Hematopoietic multipotent progenitor cell treated with erythropoietin and hydrocortisone succinate and interleukin-3 and kit ligand, for 8 days (in vitro differentiated cells): Measurements from ENCODE around the gene RAD21L1.

ENCODE experiments used
- DNase-seq: peaks from one replicate; pipeline ENCODE4 v3.0.0-alpha.2; 2015

Gene RAD21L1

DNA sequence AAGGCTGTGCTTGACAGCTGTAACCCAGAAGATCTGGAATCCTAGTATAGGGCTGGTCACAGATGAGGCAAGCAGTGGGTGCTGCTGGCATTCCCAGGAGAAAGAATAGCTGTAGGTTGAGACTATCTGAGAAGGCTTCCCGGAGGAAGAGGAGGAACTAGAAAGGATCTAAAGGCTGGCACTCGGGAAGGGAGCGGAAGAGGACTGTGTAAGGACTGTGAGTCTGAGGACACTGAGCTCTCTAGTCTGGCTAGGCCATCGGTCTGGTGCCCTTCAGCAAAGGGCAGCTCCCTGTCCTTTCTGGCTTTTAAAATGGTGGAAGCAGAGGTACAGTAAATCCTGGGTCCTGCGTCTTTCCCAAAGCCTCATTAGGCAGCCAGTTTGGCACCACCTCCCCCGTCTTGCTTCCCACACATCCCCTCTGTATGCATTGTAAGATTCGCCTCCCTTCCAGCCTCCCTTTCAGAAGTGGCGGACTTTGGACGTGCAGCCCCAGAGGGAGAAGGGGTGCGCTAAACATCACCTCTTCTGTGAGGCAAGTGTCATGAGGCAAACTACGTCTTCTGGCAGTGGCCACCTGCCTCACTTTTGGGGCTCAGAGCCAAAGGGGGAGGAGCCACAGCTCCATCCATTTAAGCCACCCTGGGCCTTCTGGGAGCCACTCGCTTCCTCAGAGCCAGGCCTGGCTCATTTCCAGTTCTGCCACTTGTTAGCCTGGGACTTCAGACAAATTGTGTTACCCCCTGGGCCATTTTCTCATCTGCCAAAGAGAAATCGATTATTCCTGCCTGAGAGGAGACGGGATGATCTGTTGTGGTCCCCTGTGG, 48.9 kb downstream of the RAD21L1 start:
- no peak for DNase-seq

DNA sequence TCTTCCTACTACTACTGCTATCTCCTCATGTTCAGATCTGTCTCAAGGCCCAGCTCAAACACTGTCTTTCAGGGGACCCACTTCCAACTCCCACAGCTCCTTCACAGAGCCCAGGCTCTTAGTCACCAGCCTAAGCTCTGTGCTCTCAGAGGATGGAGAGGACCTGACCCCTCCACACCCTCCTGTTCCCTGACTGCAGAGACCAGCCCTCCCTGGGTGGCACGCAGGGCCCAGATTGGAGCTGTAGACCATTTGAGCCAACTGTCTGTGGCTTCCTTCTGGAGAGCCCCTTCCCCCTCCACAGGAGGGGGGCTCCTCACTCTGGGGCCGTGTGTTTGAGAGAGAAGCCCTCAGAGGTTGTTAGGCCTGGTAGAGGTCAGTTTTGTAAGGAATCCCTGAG, 50.1 kb downstream of the RAD21L1 start:
- DNase-seq: no peak

DNA sequence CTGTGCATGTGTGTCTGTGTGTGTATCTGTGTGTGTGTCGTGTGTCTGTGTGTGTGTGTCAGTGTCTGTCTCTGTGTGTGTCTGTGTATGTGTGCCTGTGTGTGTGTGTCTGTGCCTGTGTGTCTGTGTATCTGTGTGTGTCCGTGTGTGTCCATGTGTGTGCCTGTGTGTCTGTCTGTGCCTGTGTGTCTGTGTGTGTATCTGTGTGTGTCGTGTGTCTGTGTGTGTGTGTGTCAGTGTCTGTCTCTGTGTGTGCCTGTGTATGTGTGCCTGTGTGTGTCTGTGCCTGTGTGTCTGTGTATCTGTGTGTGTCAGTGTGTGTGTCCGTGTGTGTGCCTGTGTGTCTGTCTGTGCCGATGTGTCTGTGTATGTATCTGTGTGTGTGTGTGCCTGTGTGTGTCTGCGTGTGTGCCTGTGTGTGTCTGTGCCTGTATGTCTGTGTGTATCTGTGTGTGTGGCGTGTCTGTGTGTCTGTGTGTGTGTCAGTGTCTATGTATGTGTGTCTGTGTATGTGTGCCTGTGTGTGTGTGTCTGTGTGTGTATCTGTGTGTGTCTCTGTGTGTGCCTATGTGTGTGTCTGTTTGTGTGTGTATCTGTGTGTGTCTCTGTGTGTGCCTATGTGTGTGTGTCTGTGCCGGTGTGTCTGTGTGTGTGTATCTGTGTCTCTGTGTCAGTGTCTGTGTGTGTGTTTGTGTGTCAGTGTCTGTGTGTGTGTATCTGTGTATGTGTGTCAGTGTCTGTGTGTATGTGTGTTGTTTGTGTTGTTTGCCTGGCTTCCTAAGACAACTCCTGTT, 51.9 kb downstream of the RAD21L1 start:
- no peak for DNase-seq

DNA sequence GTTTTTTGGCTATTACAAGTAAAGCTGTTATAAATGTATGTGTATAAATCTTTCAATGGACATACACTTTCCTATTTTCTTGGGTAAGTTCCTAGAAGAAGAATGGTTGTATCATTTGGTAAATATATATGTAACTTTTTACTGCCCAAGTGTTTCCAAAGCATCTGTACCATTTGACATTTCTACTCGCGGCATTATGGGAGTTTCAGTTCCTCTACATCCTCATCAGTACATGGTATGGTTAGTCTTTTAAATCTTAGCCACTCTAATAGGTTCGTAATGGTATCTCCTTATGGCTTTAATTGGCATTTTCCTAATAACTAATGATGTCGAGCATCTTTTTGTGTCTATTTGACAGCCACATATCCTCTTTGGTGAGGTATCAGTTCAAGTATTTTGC, 53.1 kb downstream of the RAD21L1 start:
- DNase-seq: no peak

DNA sequence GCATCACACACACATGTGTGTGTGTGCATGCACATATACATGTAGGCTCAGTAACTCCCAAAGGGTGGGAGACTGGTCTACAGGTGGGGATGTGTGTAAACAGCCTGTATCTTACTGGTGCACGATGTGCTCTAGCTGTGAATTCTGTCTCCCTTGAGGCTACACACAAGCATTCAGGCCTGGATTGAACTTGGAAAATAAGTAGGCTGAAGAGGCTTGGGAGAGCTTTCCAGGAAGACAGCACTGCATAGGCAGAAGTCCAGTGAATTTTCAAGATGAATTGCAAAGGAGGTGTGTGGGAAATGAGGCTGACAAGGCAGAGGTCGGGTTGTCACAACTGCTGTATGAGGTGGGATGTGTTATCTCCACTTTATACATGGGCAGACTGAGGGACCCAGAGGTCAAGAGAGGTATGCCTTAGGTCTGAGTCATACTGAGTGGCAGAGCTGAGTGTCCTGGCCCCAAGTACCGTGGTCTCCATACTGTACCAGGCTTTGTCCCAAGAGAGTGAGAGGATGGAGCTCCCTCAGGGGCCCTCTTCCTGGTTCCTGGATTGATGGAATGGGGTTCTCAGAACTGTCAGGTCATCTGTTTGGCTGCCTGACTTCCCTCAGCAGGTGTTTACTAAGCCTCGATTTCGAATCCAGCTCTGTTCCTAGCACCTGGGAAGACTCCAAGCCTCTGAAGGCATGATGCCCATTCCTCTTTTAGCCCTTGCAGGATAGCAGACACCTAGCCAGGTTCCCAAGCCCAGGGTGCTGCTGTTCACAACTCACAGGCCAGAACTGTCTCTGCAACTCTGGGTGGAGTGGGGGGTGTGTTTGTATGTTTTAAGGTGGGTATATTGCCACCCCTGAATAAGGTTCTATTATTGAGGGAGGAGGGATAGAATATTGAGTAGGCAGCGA, 54.6 kb downstream of the RAD21L1 start:
- no peak for DNase-seq

DNA sequence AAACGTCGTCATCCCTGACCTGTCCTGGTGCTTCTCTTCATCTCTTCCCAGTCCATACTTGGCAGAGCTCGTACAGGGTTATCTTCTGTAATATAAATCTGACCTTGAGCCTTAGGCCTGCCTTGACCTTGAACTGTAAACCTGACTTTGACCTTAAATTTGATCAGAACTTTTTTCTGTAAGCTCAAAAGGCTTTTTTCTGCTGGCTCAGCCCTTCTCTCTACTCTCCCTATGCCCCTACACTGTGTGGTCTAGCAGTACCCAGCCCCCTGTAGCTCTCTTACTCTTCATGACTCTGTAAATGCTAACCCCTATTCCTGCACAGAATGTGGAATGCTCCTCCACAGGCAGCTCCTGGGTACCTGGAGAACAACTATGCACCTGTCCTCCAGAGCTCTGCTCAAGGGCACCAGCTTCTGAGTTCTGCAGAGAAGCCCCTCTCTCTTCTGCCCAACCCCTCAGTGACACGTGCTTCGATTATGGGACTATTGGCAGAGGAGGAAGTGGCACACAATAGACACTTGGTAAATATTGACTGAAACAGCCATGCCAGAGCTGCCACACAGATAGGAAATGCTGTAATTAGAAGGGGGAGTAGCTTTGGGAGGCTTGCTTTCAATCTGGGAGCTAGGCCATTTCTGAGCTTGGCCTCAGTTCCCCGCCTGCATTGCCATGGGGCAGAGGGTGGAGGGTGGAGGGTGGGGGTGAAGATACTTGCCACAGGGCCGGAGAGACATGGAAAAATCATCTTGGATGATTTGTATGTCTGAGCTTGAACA, 55.6 kb downstream of the RAD21L1 start:
- DNase-seq: no peak

DNA sequence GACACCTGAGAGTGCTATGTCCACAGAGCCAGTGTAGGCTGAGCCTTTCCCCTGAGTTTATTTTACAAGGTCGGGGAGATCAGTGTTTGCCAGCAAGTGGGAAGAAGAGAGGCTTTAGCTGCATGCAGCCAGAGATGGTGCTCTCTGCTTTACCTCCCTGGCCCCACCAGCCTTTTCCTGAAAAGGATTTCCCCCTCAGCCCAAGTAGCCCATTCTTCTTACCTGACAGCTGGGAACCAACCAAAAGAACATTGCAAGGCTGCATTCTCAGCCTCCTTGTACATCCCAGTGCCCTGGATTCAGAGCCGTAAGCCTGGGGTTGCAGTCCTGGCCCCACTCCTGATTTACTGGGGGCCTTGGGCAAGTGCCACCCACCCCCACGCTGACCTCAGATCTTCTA, 57.1 kb downstream of the RAD21L1 start:
- DNase-seq: no peak

DNA sequence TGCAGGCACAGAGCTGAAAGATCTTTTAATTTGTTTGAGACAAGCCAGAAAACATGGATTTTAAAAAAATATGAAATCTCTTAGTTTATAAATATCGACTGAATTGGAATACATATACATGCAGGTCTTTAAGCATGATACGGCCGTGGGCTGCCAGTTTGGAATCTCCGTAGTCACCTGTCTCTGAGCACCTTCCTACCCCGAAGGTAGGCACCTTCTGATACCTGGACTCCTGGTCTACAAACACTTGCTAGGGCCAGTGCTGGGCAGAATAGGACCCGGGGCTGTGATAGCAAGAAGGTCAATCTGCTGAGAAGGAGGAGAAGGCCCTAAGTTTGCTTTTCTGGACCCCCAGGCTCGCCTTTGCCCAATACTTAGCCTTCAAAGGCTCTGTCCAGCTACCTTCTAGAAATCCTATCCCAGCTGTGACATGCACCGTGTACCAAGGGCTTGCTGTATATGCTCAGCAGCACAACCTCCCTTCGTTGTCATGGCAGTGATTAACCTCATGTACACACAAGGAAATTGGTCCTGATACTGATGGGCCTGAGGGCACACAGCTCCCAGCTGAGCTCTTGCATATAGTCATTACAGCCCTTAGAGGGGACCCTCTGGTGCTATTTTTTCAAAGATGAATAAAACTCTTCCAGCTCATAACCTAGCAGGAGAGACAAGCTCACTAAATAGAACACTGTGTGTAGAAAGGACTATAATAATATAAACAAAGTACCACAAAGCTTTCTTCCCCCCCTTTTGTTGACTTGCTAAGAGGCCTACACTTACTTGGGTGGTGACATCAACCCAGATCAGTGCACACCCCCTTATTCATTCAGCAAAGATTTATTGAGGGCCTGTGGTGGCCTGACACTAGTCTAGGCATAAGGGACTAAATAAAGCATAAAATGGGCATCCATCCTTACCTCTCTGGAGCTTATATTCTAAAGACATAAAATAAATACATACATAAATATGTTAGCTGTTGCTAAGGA, 58.0 kb downstream of the RAD21L1 start:
- no peak for DNase-seq

DNA sequence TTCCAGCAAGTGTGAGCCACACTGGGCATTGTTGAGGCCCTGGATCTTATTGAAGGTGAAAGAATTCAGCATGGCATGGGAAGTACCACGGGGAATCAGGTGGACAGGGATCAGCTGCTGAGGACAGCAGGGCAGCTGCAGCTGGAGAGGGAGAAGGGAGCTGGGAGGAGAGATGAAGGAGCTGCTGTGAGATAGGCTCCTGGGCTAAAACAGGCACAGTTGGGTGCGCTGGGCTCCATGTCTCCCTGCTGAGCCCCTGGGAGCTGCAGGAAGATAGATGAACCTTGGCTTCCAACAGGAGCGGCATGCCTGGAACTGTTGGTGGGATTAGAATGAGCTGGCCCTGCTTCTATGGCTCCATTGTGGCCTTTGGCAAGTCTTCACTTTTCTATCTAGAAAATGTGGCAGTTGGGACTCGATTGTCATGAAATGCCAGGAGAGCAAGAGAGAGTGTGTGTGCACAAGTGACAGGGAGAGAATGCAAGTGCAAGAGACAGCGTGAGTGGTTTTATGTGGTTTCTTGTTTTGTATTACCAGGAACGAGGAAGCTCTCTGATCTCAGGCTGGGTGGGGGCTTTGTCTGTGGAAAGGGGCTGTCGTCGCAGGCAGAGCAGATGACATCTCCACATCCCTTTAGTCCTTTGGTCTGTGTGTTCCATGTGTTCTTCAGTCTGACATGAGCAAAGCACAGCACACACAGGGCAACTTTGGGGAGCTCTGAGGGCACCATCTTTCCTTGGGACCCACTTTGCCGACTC, 60.6 kb downstream of the RAD21L1 start:
- DNase-seq: no peak

DNA sequence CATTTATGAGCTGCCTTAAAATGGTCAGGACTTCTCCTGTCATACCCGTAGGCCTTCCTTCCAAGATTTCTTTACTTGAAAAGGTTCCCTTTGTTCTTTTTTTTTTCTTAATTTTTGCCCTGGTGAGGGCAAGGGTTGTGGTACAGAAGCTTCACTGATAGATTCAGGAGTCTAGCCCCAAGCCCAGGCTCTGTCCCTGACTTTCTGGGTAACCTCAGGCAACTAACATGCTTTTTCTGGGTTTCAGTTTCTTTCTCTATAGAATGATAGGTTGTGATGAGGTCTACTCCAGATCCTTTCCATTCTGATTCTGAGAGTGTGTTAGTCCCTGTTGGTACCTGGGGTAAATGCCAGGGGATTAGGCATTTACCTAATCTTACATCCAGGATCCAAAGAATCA, 61.5 kb downstream of the RAD21L1 start:
- no peak for DNase-seq

DNA sequence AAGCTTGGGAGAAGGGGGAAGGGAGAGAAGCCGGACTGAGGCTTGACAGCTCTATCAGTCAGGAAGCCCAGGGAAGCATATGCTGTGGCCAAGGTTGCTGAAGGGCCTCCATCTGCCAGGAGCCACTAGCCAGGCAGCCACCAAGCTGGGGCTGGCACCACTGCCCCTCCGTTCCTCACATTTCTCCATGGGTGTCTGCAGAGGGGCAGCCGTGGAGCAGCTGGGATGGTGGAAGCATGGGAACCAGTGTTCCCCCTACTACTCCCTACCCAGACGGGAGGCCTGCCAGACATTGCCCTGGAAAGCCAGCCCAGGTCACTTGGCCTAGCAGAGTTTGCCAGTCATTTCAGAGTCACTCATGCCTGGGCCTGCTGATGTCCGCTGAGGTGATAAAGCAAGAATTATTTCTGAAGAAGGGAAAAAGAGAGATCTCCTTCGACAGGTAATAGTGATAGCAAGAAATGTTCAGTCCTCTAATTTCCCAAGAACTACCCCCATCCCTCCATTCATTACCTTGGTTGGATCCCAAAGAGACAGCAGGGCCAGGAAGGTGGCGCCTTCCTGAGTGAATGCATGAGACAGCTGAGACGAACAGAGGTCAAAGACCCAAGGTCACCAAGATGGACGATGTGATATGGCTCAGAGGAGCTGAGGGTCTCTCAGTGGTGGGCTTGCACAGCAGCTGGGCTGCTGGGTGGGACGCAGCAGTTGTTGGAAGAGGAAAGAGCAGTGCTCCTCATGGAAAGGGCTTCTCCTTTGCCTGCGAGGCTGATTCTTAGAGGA, 62.1 kb downstream of the RAD21L1 start:
- DNase-seq: no peak

DNA sequence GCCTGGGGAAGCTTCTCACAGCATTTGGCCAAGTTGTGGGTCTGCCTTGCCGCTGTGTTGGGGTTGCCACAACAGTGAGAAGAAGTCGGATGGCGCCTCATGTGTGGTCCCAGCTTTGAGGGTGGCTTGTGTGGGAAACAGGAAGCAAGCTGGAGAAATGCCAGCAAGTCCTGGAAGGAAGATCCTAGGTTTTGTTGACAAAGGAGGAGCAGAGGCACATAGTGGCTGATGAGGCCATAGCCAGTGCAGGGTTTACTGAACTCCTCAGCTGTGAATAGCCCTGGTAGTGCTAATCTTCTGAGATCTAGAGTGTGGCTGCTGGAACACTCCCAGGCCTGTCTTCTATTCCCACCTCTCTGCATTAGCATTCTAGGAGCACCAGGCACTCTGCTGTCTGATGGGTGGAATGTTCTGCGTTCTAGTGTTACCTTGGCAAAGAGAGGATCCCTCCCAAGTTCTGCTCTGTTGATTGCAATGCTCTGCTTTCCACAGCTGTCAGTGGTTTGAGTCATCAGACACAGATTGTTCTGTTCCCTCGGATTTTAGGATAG, 65.4 kb downstream of the RAD21L1 start:
- DNase-seq: no peak

DNA sequence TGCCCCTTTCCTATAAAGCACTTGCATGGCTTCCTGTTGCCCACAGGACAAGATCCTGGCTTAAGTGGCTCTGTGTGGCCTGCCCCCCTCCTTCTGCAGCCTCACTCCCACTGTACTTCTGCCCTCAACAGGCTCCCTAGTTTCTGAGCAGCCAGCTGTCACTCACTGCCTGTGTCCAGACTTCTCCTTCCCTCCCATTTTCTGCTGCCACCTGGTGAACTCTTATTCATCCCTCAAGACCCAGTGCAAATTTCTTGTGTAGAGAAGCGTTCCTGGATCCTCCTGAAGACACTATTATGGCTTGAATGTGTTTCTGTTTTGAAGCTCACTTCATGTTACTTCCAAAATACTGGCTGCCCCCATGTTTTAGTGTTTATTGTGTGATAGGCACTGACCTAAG, 66.8 kb downstream of the RAD21L1 start:
- no peak for DNase-seq

DNA sequence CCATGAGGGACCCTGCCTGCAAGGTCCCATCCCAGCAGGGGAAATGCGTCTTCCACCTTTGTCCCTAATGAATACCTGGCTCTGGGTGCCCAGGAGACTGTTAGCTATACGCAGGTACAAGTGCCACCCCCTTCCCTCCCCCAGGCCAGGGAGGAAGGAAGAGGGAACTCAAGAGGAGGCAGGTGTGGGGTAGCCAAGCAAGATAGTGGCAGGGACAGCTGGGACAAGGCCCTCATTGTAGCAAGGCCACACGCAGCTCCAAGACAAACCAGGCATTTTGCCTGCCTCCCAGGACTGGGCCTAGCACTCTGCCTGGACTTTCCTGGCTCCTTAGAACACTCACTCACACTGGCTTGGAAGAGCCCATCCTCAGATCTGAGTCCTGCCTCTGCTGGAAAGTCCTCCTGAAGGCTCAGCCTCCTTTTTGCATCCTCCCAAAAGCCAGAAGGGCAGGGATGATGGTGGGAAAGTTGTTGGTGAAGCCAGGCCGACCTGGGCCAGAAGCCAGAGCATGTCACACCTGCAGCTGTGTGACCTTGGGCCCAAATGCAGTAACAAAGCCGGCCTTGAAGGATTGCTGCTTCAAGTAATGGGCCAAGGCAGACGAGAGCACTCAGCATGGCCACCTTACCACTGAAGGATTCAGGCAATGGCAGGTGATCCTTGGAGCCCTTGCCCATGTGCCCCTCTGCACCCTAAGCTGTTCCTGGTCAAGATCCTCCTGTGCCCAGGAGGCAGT, 68.0 kb downstream of the RAD21L1 start:
- no peak for DNase-seq

DNA sequence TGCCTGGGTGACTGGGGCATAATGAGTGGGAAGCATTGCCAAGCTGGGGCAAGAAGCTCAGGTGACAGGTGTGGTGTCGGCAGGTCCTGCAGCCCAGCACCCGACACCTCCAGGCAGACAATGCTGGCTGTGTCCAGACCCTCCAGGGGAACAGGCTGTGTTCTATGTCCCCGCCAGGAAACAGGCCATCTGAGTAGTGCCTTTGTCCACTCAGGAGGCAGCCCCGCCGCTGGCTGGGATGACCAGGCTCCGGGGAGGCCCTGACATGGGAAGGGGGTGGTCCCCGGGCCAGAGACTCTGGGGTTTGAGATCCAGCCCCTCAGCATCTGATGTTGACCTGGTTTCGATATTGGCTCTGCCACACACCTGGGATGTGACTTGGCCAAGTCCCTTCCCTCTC, 68.7 kb downstream of the RAD21L1 start:
- no peak for DNase-seq

DNA sequence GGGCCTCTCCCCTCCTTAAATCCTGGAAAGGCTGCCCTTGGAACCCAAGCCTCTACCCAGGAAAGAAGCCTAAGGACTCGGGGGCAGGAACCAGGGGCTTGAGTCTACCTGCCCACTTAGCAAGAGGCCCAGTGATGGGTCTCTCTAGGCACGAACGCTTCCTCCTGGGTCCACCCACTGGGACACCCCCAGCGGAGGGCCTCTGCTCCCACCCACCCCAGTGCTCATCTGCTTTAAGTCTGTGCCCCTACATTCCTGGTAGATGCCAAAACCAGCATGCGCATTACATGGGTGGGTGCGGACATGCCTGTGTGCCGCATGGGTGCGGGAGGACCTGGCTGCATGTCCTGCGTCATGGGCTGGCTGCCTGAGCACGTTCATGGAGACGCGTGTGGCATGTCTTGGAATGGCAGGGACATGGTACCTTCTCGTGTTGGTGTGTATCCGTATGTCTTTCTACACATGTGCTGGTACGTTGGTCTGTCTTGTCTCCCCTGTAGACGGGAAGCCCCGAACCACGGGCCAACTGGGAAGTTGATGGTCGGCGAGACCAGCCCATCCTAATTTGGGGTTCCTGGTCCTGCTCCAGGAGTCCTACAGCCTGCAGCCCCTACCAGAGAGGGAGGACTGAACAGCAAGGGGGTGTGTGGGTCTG, 69.6 kb downstream of the RAD21L1 start:
- DNase-seq: no peak

DNA sequence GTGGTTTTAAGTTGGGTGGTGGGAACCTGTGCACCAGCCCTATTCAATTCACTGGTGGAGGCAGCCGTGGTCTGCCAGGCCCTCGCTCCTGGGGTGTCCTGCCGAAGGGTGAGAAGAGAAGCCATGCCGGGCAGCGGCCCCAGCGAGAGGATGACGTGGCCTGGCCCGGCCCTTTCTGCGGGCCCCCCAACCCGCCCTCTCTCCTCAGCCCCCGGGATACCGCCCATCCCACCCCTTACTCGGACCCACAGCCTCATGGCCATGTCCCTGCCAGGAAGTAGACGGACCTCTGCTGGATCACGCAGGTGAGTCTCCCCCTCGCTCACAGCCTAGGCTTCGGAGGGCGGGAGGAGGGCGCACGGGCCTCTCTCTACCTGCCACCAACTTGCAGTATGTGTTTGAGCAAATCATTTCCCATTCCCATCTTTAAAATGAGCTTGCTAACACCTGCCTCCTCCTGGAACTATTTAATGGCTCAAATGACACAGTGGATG, 70.3 kb downstream of the RAD21L1 start:
- DNase-seq: no peak

DNA sequence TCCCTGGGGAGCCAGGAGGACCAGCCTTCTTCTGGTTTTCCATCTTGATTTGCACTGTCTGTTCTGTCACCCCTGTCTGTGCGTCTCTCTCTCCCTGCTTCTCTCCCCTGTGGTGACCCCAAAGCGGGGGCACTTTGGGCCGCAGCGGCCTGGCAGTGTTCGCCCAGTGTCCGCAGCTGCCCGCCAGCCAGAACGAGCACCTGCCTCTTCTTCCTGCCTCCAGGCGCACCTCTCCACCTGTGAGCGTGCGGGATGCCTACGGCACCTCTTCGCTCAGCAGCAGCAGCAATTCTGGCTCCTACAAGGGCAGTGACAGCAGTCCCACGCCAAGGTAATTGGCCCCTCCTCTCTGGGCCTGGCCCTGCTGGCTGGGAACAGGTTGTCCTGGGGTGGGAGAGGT, 71.1 kb downstream of the RAD21L1 start:
- no peak for DNase-seq
